Lower lobe of right lung (tissue), 2 donors: ENCODE results near the gene DIRAS2. TPM values are rescaled to one million over a fixed set of nuclear protein-coding genes. Genes with fewer than 3 reads are reported as not detected.
"Not testable (repeated sequence)": the region's sequence is repeated elsewhere in the genome, so short reads cannot be mapped to it uniquely, and the experiment has no call there.

ENCODE experiments used
- ATAC-seq, 2 donors: fragments of 200-7000 bp; cut with Tn5 transposase; one replicate each; pipeline ENCODE4 v1.9.1; 2020 to 2022; ENCODE audit warnings: mild to moderate bottlenecking in 2 of 2, moderate library complexity in 2 of 2
- DNase-seq: peaks from one replicate; pipeline ENCODE4 v3.0.0-alpha.2; 2020
- H3K27ac ChIP-seq: fragments of 200-600 bp; one replicate; pipeline ENCODE4 v1.8.0; 2022
- H3K27me3 ChIP-seq: fragments of 200-600 bp; one replicate; pipeline ENCODE4 v1.8.0; 2022; ENCODE audit warnings: low read depth
- H3K36me3 ChIP-seq: fragments of 200-600 bp; one replicate; pipeline ENCODE4 v1.8.0; 2022; ENCODE audit warnings: mild to moderate bottlenecking
- H3K4me1 ChIP-seq: fragments of 200-600 bp; one replicate; pipeline ENCODE4 v1.8.0; 2022
- H3K4me3 ChIP-seq: fragments of 200-600 bp; one replicate; pipeline ENCODE4 v1.8.0; 2022; ENCODE audit warnings: mild to moderate bottlenecking
- H3K9me3 ChIP-seq: fragments of 200-600 bp; one replicate; pipeline ENCODE4 v1.8.0; 2022
- intact Hi-C: fragments of 100-400 bp; cut with DNase I; formaldehyde crosslinking; loops from one replicate; pipeline ENCODE4 v1.11.0; 2022
- total RNA-seq: library from RNA; stranded (reverse); fragmentation: NEBNext Ultra II Directional; extraction: Animal tissue kit (Norgen Biotek cat#: 25700); gene quantifications from one replicate; pipeline ENCODE4 v1.2.1, GENCODE V29; 2021
- TF ChIP-seq, protein P1 (sequence below): fragments of 200-600 bp; IDR thresholded peaks from one replicate; pipeline ENCODE4 v1.8.0; 2022; ENCODE audit warnings: antibody characterized with exemption, mild to moderate bottlenecking
- donor health status: DM: no; HTN: yes; CAD: no; lungs with severe emphysema.

DIRAS2 gene
- total RNA-seq, 1 donor from 2014 or later = not detected

DNA sequence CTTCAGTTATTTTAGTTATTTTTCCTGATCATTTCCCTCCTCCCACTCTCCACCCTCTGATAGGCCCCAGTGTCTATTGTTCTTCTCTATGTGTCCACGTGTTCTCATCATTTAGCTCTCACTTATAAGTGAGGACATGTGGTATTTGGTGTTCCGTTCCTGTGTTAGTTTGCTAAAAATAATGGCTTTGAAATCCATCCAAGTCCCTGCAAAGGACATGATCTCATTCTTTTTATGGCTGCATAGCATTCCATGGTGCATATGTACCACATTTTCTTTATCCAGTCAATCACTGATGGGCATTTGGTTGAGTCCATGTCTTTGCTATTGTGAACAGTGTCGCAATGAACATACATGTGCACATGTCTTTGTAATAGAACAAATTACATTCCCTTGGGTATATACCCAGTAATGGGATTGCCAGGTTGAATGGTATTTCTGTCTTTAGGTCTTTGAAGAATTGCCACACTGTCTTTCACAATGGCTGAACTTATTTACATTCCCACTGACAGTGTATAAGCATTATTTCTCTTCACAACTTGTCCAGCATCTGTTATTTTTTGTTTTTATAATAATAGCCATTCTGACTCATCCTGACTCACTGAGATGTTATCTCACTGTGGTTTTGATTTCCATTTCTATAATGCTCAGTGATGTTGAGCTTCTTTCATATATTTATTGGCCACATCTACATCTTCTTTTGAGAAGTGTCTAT lies 17.2 kb upstream of the DIRAS2 start:
- H3K4me3 ChIP-seq = no peak overlapping the region
- H3K36me3 ChIP-seq = no peaks in the 10 kb centered on the region
- no peak overlapping the region for H3K27ac ChIP-seq
- intact Hi-C loops = no loop called here
- no peak for DNase-seq
- H3K9me3 ChIP-seq = no peaks in the 10 kb centered on the region
- no peak for ATAC-seq
- TF ChIP-seq, protein P1, sequence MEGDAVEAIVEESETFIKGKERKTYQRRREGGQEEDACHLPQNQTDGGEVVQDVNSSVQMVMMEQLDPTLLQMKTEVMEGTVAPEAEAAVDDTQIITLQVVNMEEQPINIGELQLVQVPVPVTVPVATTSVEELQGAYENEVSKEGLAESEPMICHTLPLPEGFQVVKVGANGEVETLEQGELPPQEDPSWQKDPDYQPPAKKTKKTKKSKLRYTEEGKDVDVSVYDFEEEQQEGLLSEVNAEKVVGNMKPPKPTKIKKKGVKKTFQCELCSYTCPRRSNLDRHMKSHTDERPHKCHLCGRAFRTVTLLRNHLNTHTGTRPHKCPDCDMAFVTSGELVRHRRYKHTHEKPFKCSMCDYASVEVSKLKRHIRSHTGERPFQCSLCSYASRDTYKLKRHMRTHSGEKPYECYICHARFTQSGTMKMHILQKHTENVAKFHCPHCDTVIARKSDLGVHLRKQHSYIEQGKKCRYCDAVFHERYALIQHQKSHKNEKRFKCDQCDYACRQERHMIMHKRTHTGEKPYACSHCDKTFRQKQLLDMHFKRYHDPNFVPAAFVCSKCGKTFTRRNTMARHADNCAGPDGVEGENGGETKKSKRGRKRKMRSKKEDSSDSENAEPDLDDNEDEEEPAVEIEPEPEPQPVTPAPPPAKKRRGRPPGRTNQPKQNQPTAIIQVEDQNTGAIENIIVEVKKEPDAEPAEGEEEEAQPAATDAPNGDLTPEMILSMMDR = no peak
- no peaks in the 10 kb centered on the region for H3K4me1 ChIP-seq
- H3K27me3 ChIP-seq = no peaks in the 10 kb centered on the region

GRCh38 chr9:90658783-90659182 lies 16.2 kb upstream of the DIRAS2 start:
- TF ChIP-seq, protein P1 = no peak

DNA sequence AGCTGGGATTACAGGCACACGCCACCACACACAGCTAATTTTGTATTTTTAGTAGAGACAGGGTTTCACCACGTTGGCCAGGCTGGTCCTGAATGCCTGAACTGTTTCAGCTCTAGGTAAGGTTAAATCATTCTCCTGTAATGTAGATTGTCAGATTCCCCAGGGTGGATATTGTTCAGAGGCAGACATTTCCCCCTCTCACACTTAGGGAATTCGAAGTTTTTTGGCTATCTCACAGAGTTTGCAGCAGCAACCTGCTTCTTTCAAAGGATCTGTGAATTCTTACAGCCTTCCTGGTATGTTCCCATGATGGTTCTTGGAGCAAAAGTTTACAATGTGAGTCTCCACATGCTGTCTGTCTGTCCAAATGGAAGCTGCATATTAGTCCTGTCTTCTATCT lies 15.6 kb upstream of the DIRAS2 start:
- DNase-seq = no peak
- no peak for ATAC-seq
- Histone ChIP-seq H3K27ac (no peak overlapping the region), H3K36me3 (no peaks in the 10 kb centered on the region), H3K4me1 (no peaks in the 10 kb centered on the region), H3K27me3 (no peaks in the 10 kb centered on the region), H3K9me3 (no peaks in the 10 kb centered on the region), H3K4me3 (no peak overlapping the region)
- TF ChIP-seq, protein P1 = no peak
- intact Hi-C loops = no loop called here

More at GRCh38 chr9:90658783-90659182, 16.2 kb upstream of the DIRAS2 start:
- H3K4me3 ChIP-seq = no peak overlapping the region
- ATAC-seq (no peak), DNase-seq (no peak)
- H3K27me3 ChIP-seq = no peaks in the 10 kb centered on the region
- H3K36me3 ChIP-seq = no peaks in the 10 kb centered on the region
- H3K9me3 ChIP-seq = no peaks in the 10 kb centered on the region
- no peaks in the 10 kb centered on the region for H3K4me1 ChIP-seq
- intact Hi-C loops = no loop called here
- no peak overlapping the region for H3K27ac ChIP-seq

GRCh38 chr9:90656876-90657275 lies 14.3 kb upstream of the DIRAS2 start:
- ATAC-seq, H3K36me3 ChIP-seq, DNase-seq, H3K27me3 ChIP-seq, H3K27ac ChIP-seq, intact Hi-C loops, H3K9me3 ChIP-seq, H3K4me3 ChIP-seq, H3K4me1 ChIP-seq: not testable (repeated sequence)

GRCh38 chr9:90651246-90651645 lies 8.6 kb upstream of the DIRAS2 start:
- DNase-seq (no peak), ATAC-seq (no peak)
- Histone ChIP-seq H3K27ac (no peak overlapping the region), H3K9me3 (no peaks in the 10 kb centered on the region), H3K27me3 (no peaks in the 10 kb centered on the region), H3K36me3 (no peaks in the 10 kb centered on the region), H3K4me3 (no peak overlapping the region), H3K4me1 (no peaks in the 10 kb centered on the region)
- TF ChIP-seq, protein P1 = no peak
- intact Hi-C loops = no loop called here

DNA sequence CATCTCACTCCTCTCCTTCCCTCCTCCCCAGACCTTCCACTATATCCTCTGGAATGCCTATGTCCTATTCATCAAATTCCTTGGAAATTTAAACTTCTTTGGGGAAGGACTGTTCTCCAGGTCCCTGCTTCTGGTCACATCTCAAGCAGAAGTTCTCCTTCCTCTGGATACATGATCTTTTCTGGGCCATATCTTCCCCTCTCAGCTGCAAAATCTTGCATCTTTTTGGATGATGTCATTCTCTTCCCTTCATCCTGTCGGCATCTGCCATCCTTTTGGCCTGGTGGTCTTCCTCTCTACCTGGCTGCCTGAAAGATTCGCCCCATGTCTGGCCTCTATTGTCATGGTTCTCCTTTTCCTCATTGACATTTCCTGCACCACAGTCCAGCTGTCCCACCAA lies 5.2 kb upstream of the DIRAS2 start:
- ATAC-seq (no peak), DNase-seq (no peak)
- Histone ChIP-seq H3K4me3 (no peak overlapping the region), H3K36me3 (no peaks in the 10 kb centered on the region), H3K9me3 (no peaks in the 10 kb centered on the region), H3K4me1 (no peaks in the 10 kb centered on the region), H3K27ac (no peak overlapping the region), H3K27me3 (peaks cover 19% of the 10 kb centered on the region)
- intact Hi-C loops = no loop called here
- TF ChIP-seq, protein P1 = no peak
